Retinal pigment epithelial cell (primary cell): ENCODE measurements around the gene MAPKAPK5.

ENCODE experiments used
- DNase-seq: peaks from one replicate; pipeline ENCODE4 v3.0.0-alpha.2; 2010; ENCODE audit warnings: low read depth
- H3K4me3 ChIP-seq: 2 replicates; pipeline ENCODE4 v1.5.1; 2011; ENCODE audit warnings: mild to moderate bottlenecking, low read length, control low read depth, moderate library complexity
- CTCF ChIP-seq: conservative IDR thresholded peaks from 2 replicates; pipeline ENCODE4 v1.5.1; 2011; ENCODE audit warnings: low read depth, low read length, control low read depth, inconsistent platforms

Gene MAPKAPK5

GRCh38 chr12:111846016-111846415 lies 4.0 kb downstream of the MAPKAPK5 start:
- TF ChIP-seq CTCF: no peak
- no peak overlapping the region for H3K4me3 ChIP-seq
- no peak for DNase-seq

- no peak overlapping the region for H3K4me3 ChIP-seq
- TF ChIP-seq CTCF: no peak
- DNase-seq: no peak
Observed at GRCh38 chr12:111850526-111850925, 8.5 kb downstream of the MAPKAPK5 start.

DNA sequence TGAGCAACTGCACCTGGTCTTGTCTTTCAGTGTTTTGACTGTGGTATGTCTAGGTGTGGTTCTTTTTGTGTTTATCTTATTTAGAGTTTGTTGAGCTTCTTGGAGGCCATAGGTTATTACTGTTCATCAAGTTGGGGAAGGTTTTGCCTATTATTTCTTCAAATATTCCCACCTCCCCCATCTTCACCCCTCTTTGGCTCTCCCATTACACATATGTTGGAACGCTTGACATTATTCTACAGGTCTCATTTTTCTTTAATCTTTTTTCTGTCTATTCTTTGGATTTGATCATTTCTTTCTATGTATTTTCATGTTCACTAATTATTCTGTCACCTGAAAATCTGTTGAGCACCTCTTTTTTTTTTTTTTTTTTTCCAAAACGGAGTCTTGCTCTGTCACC lies 16.2 kb downstream of the MAPKAPK5 start:
- no peak overlapping the region for H3K4me3 ChIP-seq
- DNase-seq: no peak
- no peak for TF ChIP-seq CTCF

- no peak for DNase-seq
- TF ChIP-seq CTCF: no peak
- H3K4me3 ChIP-seq: no peak overlapping the region
Observed at GRCh38 chr12:111858778-111859177, 16.8 kb downstream of the MAPKAPK5 start.

- DNase-seq: no peak
- no peak for TF ChIP-seq CTCF
- H3K4me3 ChIP-seq: no peak overlapping the region
Observed at GRCh38 chr12:111864913-111865312, 22.9 kb downstream of the MAPKAPK5 start.

DNA sequence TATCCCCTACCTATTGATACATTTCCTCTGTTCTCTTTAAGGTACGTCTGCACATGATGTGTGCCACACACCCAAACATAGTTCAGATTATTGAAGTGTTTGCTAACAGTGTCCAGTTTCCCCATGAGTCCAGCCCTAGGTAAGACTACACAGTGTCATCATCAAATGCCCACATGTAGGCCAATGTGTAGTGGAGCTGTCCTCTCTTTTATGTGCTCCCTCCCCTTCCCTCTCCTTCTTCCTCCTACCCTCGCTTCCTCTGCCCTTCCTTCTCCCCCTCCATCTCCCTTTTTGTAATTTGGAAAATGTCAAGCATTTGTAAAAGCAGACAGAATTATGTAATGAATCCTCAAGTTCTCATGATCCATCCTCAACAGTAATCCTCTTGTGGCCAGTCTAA lies 25.5 kb downstream of the MAPKAPK5 start:
- no peak overlapping the region for H3K4me3 ChIP-seq
- TF ChIP-seq CTCF: no peak
- DNase-seq: no peak

- no peak for TF ChIP-seq CTCF
- no peak for DNase-seq
- H3K4me3 ChIP-seq: no peak overlapping the region
Observed at GRCh38 chr12:111868676-111869588, 26.9 kb downstream of the MAPKAPK5 start.
